GM12892 (cell line): Measurements from ENCODE around the gene ATP10A.

Experiments used
- POLR2A ChIP-seq: IDR thresholded peaks from 2 replicates; pipeline ENCODE4 v1.6.1; 2011; ENCODE audit warnings: low read depth, low read length, control low read depth
- POLR2AphosphoS5 ChIP-seq: IDR thresholded peaks from 2 replicates; pipeline ENCODE4 v1.6.1; 2011; ENCODE audit warnings: low read depth, low read length, control low read depth

GRCh38 chr15:25673972-25674371 lies 189.2 kb downstream of the ATP10A start:
- no peak for TF ChIP-seq POLR2AphosphoS5
- no peak for TF ChIP-seq POLR2A
